Upper lobe of left lung (tissue), 4 donors: ENCODE results near the gene ARHGEF26.

ENCODE experiments used
- EP300 ChIP-seq, 4 donors: sonication (generic); formaldehyde crosslinking; IDR thresholded peaks; one replicate each; pipeline ENCODE4 v1.5.1; 2017; ENCODE audit warnings: antibody characterized with exemption in 4 of 4, control low read depth in 2 of 4
- POLR2A ChIP-seq, 4 donors: fragments of 450-650 bp; IDR thresholded peaks; one replicate each; pipeline ENCODE4 v1.5.1; 2016 to 2017; ENCODE audit warnings: antibody characterized with exemption in 4 of 4, mild to moderate bottlenecking in 2 of 4
- POLR2AphosphoS5 ChIP-seq, 2 donors: sonication (generic); formaldehyde crosslinking; IDR thresholded peaks; one replicate each; pipeline ENCODE4 v1.5.1; 2017; ENCODE audit warnings: antibody characterized with exemption in 2 of 2
- TF ChIP-seq, protein P1 (sequence below), 6 experiments: fragments of 450-650 bp in 4 of 6; fragments of 200-600 bp in 2 of 6; sonication (generic) in 2 of 6; IDR thresholded peaks; one replicate each; pipeline ENCODE4 v1.5.1; 2016 to 2019; ENCODE audit warnings: antibody characterized with exemption in 6 of 6

DNA sequence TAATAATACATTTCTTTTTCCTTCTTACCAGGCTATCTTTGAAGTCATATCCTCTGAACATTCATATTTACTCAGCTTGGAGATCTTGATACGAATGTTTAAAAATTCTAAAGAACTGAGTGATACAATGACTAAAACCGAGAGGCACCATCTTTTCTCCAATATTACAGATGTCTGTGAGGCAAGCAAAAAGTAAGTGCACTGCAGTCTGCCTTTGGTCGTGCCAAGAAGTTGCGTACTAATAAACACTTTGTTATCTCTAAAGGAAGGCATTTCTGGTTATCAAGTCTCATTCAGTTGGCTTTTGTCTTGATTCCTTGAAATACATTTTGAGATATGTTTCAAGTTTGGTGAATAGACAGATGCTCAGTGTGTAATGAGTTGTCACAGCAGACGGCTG is 31.6 kb downstream of the ARHGEF26 start:
- TF ChIP-seq POLR2AphosphoS5 (IDR thresholded peaks at IDR 0.05) (no peak), POLR2A (IDR thresholded peaks at IDR 0.05) (no peak), EP300 (IDR thresholded peaks at IDR 0.05) (no peak)
- TF ChIP-seq, protein P1, sequence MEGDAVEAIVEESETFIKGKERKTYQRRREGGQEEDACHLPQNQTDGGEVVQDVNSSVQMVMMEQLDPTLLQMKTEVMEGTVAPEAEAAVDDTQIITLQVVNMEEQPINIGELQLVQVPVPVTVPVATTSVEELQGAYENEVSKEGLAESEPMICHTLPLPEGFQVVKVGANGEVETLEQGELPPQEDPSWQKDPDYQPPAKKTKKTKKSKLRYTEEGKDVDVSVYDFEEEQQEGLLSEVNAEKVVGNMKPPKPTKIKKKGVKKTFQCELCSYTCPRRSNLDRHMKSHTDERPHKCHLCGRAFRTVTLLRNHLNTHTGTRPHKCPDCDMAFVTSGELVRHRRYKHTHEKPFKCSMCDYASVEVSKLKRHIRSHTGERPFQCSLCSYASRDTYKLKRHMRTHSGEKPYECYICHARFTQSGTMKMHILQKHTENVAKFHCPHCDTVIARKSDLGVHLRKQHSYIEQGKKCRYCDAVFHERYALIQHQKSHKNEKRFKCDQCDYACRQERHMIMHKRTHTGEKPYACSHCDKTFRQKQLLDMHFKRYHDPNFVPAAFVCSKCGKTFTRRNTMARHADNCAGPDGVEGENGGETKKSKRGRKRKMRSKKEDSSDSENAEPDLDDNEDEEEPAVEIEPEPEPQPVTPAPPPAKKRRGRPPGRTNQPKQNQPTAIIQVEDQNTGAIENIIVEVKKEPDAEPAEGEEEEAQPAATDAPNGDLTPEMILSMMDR (IDR thresholded peaks at IDR 0.05): no peak
